ENCODE data around the gene GCH1.

GRCh38 chr14:54809767-54810166, 92.9 kb downstream of the GCH1 start:
- no peak for TF ChIP-seq CTCF (IDR thresholded peaks at IDR 0.05; ENCODE audit: low read depth, low read length)
- no peak for TF ChIP-seq EZH2phosphoT487 (IDR thresholded peaks at IDR 0.05; ENCODE audit: low read depth)

Data from OCI-LY3 (cell line).